Naive B cell (primary cell): ENCODE data around the gene BEGAIN. TPM values are rescaled to one million over a fixed set of nuclear protein-coding genes. Genes with fewer than 3 reads are reported as not detected.

Experiments
- ATAC-seq, 2 donors: fragments of 150-1000 bp; cut with Tn5 transposase; 2 replicates each; pipeline ENCODE4 v1.10.0; 2021; ENCODE audit warnings: low read depth in 2 of 2, mild to moderate bottlenecking in 2 of 2, moderate library complexity in 2 of 2
- DNase-seq: peaks from one replicate; pipeline ENCODE4 v3.0.0; 2022
- H3K27ac Mint-ChIP-seq, 6 donors: one replicate each; pipeline ENCODE4 v1.8.0; 2020 to 2022; ENCODE audit warnings: mild to moderate bottlenecking in 6 of 6, mixed read lengths in 6 of 6, moderate library complexity in 5 of 6, inconsistent platforms in 2 of 6
- H3K27me3 Mint-ChIP-seq, 3 donors: one replicate each; pipeline ENCODE4 v1.8.0; 2021 to 2022; ENCODE audit warnings: mixed read lengths in 3 of 3, mild to moderate bottlenecking in 1 of 3
- H3K36me3 Mint-ChIP-seq, 2 donors: one replicate each; pipeline ENCODE4 v1.8.0; 2020 to 2022; ENCODE audit warnings: mixed read lengths in 2 of 2, inconsistent platforms in 1 of 2, mild to moderate bottlenecking in 1 of 2
- H3K4me1 Mint-ChIP-seq, 3 donors: one replicate each; pipeline ENCODE4 v1.8.0; 2020 to 2022; ENCODE audit warnings: mixed read lengths in 3 of 3, inconsistent platforms in 1 of 3, mild to moderate bottlenecking in 1 of 3, moderate library complexity in 1 of 3
- H3K4me3 Mint-ChIP-seq, 8 donors: one replicate each; pipeline ENCODE4 v1.8.0; 2020 to 2022; ENCODE audit warnings: mild to moderate bottlenecking in 8 of 8, mixed read lengths in 8 of 8, moderate library complexity in 8 of 8, inconsistent platforms in 2 of 8
- H3K9me3 Mint-ChIP-seq, 7 donors: one replicate each; pipeline ENCODE4 v1.8.0; 2020 to 2022; ENCODE audit warnings: mixed read lengths in 7 of 7, mild to moderate bottlenecking in 5 of 7, inconsistent platforms in 2 of 7, moderate library complexity in 1 of 7
- polyA plus RNA-seq, 6 donors: library from polyadenylated mRNA; unstranded; fragments of 300-500 nt; fragmentation: Illumina TruSeq; gene quantifications; one replicate each; pipeline ENCODE4 v1.2.3, GENCODE V29; 2021; ENCODE audit warnings: low read depth in 6 of 6

The BEGAIN gene, protein sequence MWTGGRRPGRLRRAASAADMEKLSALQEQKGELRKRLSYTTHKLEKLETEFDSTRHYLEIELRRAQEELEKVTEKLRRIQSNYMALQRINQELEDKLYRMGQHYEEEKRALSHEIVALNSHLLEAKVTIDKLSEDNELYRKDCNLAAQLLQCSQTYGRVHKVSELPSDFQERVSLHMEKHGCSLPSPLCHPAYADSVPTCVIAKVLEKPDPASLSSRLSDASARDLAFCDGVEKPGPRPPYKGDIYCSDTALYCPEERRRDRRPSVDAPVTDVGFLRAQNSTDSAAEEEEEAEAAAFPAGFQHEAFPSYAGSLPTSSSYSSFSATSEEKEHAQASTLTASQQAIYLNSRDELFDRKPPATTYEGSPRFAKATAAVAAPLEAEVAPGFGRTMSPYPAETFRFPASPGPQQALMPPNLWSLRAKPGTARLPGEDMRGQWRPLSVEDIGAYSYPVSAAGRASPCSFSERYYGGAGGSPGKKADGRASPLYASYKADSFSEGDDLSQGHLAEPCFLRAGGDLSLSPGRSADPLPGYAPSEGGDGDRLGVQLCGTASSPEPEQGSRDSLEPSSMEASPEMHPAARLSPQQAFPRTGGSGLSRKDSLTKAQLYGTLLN
- 1 to 10 TPM in 1 of 6 donors, under 1 TPM in 2, not detected in 3; 0.55 to 1.2 (median 0.92) TPM for polyA plus RNA-seq

DNA sequence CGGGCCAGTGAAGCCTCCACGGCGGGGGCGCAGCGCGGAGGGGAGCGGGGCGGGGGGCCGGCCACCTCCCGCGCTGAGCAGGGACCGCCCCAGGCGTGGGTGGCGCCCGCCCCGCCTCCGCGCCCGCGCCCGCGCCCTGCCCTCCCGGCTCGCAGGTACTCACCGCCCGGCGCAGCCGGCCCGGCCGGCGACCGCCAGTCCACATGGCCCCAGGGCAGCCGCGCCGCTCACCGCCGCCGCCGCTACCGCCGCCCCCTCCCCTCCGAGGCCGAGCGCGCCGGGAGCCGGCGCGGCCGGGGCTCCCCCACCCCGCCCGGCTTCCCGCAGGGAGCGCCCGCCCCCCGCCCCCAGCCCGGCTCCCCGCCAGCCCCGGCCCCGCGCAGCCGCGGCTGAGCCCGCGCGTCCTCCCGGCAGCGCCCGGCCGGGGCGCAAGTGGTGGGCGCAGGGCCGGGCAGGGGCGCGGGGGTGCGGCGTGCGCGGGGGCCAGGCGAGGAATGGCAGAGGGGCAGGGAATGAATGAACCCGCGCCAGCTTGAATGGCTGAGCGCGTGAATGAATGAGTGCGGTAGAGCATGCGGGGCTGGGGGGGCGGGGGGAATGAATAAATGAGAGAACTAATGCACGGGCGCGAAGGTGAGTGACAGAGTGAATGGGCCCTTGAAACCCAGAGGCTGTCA, at the start of gene BEGAIN:
BEGAIN (minus strand) TSS at position 332 of the 677 bp plus-strand sequence; CDS start at position 205, 127 bp downstream.
- Mint-ChIP-seq H3K27ac (no peak within 1 kb of the TSS), H3K36me3 (no peaks in the 10 kb centered on the region), H3K4me1 (peaks cover 0 to 2% (median 0%) of the 10 kb centered on the region in 3 donors), H3K27me3 (peaks cover 24 to 59% (median 56%) of the 10 kb centered on the region in 3 donors), H3K9me3 (no peaks in the 10 kb centered on the region), H3K4me3 (peak within 1 kb of the TSS in 6 of 8 donors; percentile 36 to 71 (median 53))
- DNase-seq (no peak), ATAC-seq (no peak)

DNA sequence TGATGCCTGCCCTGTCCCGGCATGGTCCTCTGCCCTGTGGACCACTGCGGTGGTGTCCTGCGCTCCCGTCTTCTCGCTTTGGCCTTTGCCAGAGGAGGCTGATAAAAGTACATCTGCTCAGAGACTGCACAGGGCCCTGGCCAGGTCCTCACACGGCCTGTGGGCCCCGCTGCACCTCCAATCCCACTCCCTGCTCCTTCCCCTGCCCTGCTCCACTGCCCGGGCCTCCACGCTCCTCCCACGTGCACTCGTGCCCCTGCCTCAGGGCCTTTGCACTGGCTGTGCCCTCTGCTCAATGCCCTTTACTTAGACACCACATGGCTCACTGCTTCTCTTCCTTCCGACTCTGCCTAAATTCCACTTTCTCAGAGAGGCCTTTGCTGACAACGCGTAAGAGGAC, 49.3 kb upstream of the BEGAIN start:
- Mint-ChIP-seq H3K4me1 (peaks cover 10 to 19% (median 18%) of the 10 kb centered on the region in 3 donors), H3K27me3 (peaks cover 5 to 25% (median 23%) of the 10 kb centered on the region in 3 donors), H3K36me3 (no peaks in the 10 kb centered on the region), H3K4me3 (no peak overlapping the region), H3K27ac (no peak overlapping the region), H3K9me3 (no peaks in the 10 kb centered on the region)
- ATAC-seq: no peak
- DNase-seq: no peak

DNA sequence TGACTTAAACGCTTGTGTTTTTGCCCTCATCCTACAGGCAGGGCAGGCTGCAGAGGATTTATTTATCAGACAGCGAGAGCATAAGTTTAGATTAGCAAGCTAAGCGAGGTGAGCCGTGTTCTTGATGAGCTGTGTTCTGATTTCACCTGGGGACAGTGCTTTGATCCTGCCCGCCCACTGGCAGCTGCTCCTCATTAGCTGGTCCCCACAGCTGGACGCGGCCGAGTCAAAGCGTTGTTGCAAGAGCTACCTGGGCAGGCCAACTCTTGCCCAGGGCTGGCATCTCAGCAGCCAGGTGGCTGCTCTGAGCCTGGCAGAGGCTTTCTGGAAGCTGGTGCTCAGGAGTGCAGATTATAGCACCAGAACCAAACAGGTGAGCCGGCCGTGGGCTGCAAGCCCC, 46.8 kb upstream of the BEGAIN start:
- Mint-ChIP-seq H3K4me1 (peaks cover 0 to 3% (median 2%) of the 10 kb centered on the region in 3 donors), H3K4me3 (peak overlapping the region in 1 of 8 donors; percentile 77), H3K27ac (no peak overlapping the region), H3K9me3 (peaks cover 0 to 5% (median 0%) of the 10 kb centered on the region in 7 donors), H3K36me3 (no peaks in the 10 kb centered on the region), H3K27me3 (peaks cover 8 to 24% (median 10%) of the 10 kb centered on the region in 3 donors)
- ATAC-seq (no peak), DNase-seq (no peak)

DNA sequence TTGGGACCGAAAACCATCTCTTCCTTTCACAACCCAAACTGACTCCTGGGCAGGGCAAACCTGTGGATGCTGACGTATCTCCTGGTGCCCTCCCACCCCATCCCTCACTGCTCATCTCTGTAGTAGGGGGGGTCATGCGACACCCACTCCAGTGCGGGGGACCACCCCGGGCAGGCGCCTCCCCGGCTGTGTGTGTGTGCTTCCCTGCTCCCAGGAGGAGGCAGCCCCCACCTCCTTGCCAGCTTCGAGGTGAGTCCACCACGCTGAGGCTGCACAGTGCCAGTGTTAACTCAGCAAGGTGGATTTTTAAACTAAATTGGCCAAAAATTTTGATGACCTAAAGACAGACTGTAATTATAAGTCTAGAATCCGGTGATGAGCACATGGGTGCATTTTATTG, 46.2 kb upstream of the BEGAIN start:
- Mint-ChIP-seq H3K9me3 (peaks cover 0 to 5% (median 0%) of the 10 kb centered on the region in 7 donors), H3K27ac (no peak overlapping the region), H3K4me1 (no peaks in the 10 kb centered on the region), H3K27me3 (peaks cover 9 to 29% (median 11%) of the 10 kb centered on the region in 3 donors), H3K4me3 (no peak overlapping the region), H3K36me3 (no peaks in the 10 kb centered on the region)
- ATAC-seq: no peak
- DNase-seq: no peak

DNA sequence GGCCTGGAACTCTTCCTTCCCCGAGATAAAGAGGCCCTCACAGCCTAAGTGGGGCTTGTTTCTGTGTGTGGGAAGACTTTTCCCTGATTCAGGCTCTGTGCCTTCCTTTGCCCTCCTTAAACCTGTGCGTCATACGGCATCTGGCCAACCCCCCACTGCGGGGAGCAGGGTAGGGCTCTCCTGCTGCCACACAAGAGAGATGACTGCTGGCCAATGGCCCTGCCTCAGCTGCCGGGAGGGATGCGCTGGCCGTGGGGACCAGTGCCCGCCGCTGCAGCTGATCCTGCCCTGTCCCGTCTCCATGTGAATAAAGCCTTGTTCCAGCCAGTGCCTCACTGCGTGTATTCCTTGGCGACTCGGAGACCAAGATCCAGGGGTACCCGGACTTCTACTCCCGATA, 42.5 kb upstream of the BEGAIN start:
- Mint-ChIP-seq H3K27me3 (peaks cover 29 to 61% (median 34%) of the 10 kb centered on the region in 3 donors), H3K4me3 (no peak overlapping the region), H3K9me3 (peaks cover 7 to 23% (median 10%) of the 10 kb centered on the region in 7 donors), H3K27ac (no peak overlapping the region), H3K4me1 (no peaks in the 10 kb centered on the region), H3K36me3 (peaks cover 0 to 12% of the 10 kb centered on the region in 2 donors)
- ATAC-seq: no peak
- DNase-seq: no peak

GRCh38 chr14:100629098-100629497, 41.9 kb upstream of the BEGAIN start:
- ATAC-seq (no peak), DNase-seq (no peak)
- peaks cover 7 to 26% (median 12%) of the 10 kb centered on the region in 7 donors for H3K9me3 Mint-ChIP-seq
- H3K36me3 Mint-ChIP-seq: peaks cover 0 to 17% of the 10 kb centered on the region in 2 donors
- no peaks in the 10 kb centered on the region for H3K4me1 Mint-ChIP-seq
- H3K4me3 Mint-ChIP-seq: no peak overlapping the region
- H3K27ac Mint-ChIP-seq: no peak overlapping the region
- H3K27me3 Mint-ChIP-seq: peaks cover 34 to 66% (median 40%) of the 10 kb centered on the region in 3 donors

DNA sequence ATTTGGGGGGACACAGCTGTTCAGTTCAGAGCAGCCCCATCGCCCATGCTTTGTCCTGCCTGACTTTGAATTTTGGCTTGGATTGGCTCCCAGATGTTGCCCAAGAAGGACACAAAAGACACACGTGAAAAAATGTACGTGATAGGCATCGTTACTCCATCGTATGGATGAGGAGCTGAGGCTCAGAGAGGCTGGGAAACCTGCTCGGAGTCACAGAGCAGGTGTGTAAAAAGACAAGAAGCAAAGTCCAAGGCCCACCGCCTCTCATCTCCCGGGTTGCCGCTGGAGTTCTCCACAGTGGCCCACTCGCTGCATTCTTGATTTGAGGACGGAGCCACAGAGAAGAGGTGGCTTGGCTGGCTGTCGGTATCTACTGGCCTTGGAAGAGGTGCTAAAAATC, 41.0 kb upstream of the BEGAIN start:
- Mint-ChIP-seq H3K27me3 (peaks cover 33 to 66% (median 42%) of the 10 kb centered on the region in 3 donors), H3K4me1 (no peaks in the 10 kb centered on the region), H3K4me3 (peak overlapping the region in 1 of 8 donors; percentile 35), H3K27ac (no peak overlapping the region), H3K9me3 (peaks cover 7 to 26% (median 12%) of the 10 kb centered on the region in 7 donors), H3K36me3 (peaks cover 0 to 17% of the 10 kb centered on the region in 2 donors)
- no peak for DNase-seq
- ATAC-seq: no peak

DNA sequence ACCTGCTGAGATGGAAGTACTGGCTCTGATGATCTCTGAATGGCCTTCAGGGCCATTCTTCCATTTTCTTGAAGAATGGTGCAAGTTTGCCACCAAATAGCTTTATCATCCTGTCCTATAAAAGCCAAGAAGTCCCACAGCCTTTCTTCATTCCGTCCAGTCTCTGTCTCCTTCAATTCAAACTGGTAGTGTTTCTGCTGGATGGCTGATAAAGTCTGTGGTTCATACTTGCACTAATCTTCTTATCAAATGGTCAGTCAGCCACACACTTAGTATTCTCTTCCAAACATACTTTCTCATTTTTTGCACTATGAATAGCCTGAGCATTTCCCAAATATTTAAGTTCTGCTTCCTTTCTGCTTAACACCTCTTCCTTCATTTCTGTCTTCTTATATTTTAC, 39.4 kb upstream of the BEGAIN start:
- Mint-ChIP-seq H3K36me3 (peaks cover 0 to 17% of the 10 kb centered on the region in 2 donors), H3K27ac (no peak overlapping the region), H3K4me3 (no peak overlapping the region), H3K27me3 (peaks cover 33 to 71% (median 45%) of the 10 kb centered on the region in 3 donors), H3K9me3 (peaks cover 7 to 26% (median 12%) of the 10 kb centered on the region in 7 donors), H3K4me1 (no peaks in the 10 kb centered on the region)
- no peak for ATAC-seq
- no peak for DNase-seq

DNA sequence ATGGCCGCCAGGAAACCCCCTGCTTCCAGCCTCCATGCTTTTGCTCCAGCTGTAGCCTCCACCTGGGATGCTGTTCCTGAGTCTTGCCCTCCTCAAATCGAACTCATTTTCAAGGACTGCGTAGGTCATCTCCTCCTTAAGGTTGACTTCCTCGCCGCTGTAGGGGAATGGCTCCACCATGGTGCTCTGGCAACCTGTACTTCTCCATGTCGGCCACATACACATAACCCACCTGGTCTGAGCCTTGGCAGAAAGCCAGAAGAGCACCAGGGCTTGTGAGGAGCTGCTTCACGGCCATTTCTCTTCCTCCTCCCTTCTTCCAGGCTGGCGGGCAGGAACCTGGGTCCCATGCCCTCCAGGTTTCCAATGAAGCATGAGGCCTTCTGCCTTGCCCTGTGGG, 36.7 kb upstream of the BEGAIN start:
- peaks cover 0 to 3% (median 1%) of the 10 kb centered on the region in 3 donors for H3K4me1 Mint-ChIP-seq
- H3K27me3 Mint-ChIP-seq: peaks cover 41 to 76% (median 69%) of the 10 kb centered on the region in 3 donors
- DNase-seq (no peak), ATAC-seq (no peak)
- H3K27ac Mint-ChIP-seq: no peak overlapping the region
- peaks cover 0 to 17% of the 10 kb centered on the region in 2 donors for H3K36me3 Mint-ChIP-seq
- peaks cover 7 to 26% (median 11%) of the 10 kb centered on the region in 7 donors for H3K9me3 Mint-ChIP-seq
- H3K4me3 Mint-ChIP-seq: no peak overlapping the region

DNA sequence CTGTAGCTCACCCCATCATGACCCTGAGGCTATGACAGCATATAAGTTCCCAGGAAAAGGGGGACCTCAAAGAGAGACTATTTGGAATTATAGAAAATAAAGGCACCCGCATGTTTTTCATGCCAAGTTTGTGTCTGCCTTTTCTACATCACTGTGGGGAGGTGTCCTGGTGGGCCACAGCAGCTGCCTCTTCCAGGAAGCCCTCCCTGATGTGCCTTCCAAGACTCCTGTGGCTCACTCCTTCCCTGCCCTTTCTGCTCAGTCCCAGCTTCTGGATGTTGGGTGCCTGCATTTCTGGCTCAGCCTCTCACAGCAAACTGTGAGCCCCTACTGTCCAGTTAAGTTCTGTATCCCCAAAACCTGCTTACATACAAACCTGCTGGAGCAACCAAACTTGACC, 36.3 kb upstream of the BEGAIN start:
- Mint-ChIP-seq H3K27ac (no peak overlapping the region), H3K4me3 (no peak overlapping the region), H3K27me3 (peaks cover 42 to 76% (median 69%) of the 10 kb centered on the region in 3 donors), H3K36me3 (peaks cover 0 to 17% of the 10 kb centered on the region in 2 donors), H3K9me3 (peaks cover 7 to 26% (median 11%) of the 10 kb centered on the region in 7 donors), H3K4me1 (peaks cover 0 to 7% (median 3%) of the 10 kb centered on the region in 3 donors)
- ATAC-seq: no peak
- no peak for DNase-seq

DNA sequence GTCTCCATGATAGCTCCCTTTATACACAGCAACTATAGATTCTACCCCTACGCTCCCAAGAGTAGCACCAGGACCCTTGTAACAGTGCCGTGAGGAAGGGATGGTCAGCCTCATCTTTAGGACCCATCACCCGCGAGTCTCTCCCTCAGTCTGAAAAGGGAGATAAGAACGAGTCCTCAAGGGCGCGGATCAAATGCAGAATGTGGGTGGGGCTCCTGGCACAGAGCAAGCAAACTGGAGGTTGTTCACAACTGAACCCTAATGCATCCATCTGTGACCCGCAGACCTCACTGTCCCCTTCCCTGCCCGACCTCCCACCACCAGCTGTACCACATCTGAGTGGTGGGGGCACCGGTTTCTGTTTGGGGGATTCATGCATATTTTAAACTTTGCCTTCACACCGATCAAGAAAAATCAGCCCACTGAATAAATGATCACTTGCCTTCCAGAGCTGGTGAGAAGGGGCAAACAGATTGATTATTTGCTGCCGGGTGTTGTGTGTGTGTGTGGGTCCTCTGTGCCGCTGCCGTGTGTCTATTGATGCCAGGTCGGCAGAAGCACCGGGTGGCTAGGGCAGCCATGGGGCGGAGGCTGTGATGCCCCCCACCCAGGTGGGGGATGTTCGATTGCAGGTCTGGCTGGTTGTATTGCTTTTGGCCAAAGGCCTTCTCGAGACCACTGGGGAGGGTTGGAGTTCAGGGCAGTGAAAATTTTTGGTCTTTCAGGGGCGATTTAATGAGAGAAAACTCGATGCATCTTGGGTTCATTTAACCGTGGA, 35.7 kb upstream of the BEGAIN start:
- ATAC-seq (no peak), DNase-seq (no peak)
- Mint-ChIP-seq H3K36me3 (peaks cover 0 to 17% of the 10 kb centered on the region in 2 donors), H3K9me3 (peaks cover 7 to 26% (median 11%) of the 10 kb centered on the region in 7 donors), H3K4me1 (peaks cover 0 to 11% (median 3%) of the 10 kb centered on the region in 3 donors), H3K27ac (no peak overlapping the region), H3K27me3 (peaks cover 36 to 73% (median 63%) of the 10 kb centered on the region in 3 donors), H3K4me3 (no peak overlapping the region)

GRCh38 chr14:100622224-100622623, 35.0 kb upstream of the BEGAIN start:
- no peak for ATAC-seq
- DNase-seq: no peak
- Mint-ChIP-seq H3K4me1 (peaks cover 2 to 13% (median 6%) of the 10 kb centered on the region in 3 donors), H3K9me3 (peaks cover 7 to 25% (median 11%) of the 10 kb centered on the region in 7 donors), H3K27ac (no peak overlapping the region), H3K36me3 (peaks cover 0 to 16% of the 10 kb centered on the region in 2 donors), H3K4me3 (no peak overlapping the region), H3K27me3 (peaks cover 37 to 72% (median 62%) of the 10 kb centered on the region in 3 donors)
